Measurements from ENCODE around the gene LSAMP. TPM values are rescaled to one million over a fixed set of nuclear protein-coding genes. Genes with fewer than 3 reads are reported as not detected.
"Not testable (repeated sequence)": the region's sequence is repeated elsewhere in the genome, so short reads cannot be mapped to it uniquely, and the experiment has no call there.

Gene LSAMP
- polyA plus RNA-seq, 1 of the 3 experiments (the other 2 are of a cell fraction): 6.6 TPM

DNA sequence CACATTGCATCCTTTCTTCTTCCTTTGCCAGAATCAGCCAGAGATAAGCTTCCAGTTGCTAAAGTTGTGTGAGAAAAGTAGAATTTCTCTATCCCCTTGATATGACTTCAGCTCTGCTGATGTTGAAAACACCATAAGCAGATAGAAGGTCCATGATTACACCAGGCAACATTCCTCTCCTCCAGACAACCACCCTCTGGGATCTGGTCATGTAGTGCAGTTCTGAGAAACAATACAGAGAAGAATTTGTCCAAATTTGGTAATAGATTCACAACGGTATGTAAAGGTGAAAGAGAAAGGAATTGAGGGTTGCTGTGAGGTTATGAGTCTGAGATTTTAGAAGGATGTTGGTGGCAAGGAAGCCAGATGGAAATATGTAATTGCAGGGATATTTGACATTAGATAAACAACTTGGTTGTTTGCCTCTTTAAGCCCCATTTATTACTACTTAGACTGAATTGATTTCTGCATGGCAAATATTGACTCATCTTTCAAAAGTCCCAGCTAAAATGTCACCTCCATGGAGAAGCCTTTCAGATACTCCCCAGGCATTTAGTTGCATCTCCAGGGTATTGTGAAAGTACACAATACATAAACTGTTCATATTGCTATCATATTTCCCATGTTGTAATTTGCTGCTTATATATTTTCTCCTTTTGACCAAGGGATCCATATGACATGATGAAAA, 687.1 kb downstream of the LSAMP start:
- no peaks in the 10 kb centered on the region for H3F3A ChIP-seq (replicated peaks; ENCODE audit: insufficient read depth)
- H4K20me1 ChIP-seq (ENCODE audit: insufficient read depth): no peaks in the 10 kb centered on the region
- no peak overlapping the region for H3K4me3 ChIP-seq (ENCODE audit: low read depth in 2 of 2, low read length in 1 of 2)
- H3K9me3 ChIP-seq: 0 out of 2 replicates have a peak, but pooled peaks cover 4% of the 10 kb centered on the region
- POLR2A ChIA-PET: no interaction called here
- DNase-seq: no peak
- H3K79me2 ChIP-seq (ENCODE audit: insufficient read depth): no peaks in the 10 kb centered on the region
- 77% methylated on average over 1 of the region's 1 CpG for WGBS (ENCODE audit: low lambda C conversion rate)
- no peaks in the 10 kb centered on the region for H3K27me3 ChIP-seq (ENCODE audit: insufficient read depth)
- no peak overlapping the region for H3K9ac ChIP-seq
- no peak overlapping the region for H2AFZ ChIP-seq (ENCODE audit: low read depth)
- H3K27ac ChIP-seq (ENCODE audit: low read depth in 2 of 2, low read length in 1 of 2): no peak overlapping the region
- TF ChIP-seq, protein P1, sequence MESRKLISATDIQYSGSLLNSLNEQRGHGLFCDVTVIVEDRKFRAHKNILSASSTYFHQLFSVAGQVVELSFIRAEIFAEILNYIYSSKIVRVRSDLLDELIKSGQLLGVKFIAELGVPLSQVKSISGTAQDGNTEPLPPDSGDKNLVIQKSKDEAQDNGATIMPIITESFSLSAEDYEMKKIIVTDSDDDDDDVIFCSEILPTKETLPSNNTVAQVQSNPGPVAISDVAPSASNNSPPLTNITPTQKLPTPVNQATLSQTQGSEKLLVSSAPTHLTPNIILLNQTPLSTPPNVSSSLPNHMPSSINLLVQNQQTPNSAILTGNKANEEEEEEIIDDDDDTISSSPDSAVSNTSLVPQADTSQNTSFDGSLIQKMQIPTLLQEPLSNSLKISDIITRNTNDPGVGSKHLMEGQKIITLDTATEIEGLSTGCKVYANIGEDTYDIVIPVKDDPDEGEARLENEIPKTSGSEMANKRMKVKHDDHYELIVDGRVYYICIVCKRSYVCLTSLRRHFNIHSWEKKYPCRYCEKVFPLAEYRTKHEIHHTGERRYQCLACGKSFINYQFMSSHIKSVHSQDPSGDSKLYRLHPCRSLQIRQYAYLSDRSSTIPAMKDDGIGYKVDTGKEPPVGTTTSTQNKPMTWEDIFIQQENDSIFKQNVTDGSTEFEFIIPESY (IDR thresholded peaks at IDR 0.05; ENCODE audit: borderline replicate concordance, low read depth): no peak
- no peak for TF ChIP-seq CHD2 (IDR thresholded peaks at IDR 0.05; ENCODE audit: low read length, partially characterized antibody)
- no peak for TF ChIP-seq MXI1 (IDR thresholded peaks at IDR 0.05; ENCODE audit: low read depth, low read length)
- TF ChIP-seq MEF2A (IDR thresholded peaks at IDR 0.05; ENCODE audit: borderline replicate concordance, low read depth): no peak
- no peak for TF ChIP-seq NRF1 (IDR thresholded peaks at IDR 0.05; ENCODE audit: low read depth, low read length)
- TF ChIP-seq, protein P2, sequence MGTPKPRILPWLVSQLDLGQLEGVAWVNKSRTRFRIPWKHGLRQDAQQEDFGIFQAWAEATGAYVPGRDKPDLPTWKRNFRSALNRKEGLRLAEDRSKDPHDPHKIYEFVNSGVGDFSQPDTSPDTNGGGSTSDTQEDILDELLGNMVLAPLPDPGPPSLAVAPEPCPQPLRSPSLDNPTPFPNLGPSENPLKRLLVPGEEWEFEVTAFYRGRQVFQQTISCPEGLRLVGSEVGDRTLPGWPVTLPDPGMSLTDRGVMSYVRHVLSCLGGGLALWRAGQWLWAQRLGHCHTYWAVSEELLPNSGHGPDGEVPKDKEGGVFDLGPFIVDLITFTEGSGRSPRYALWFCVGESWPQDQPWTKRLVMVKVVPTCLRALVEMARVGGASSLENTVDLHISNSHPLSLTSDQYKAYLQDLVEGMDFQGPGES (IDR thresholded peaks at IDR 0.05; ENCODE audit: low read depth, low read length): no peak
- TF ChIP-seq, protein P3, sequence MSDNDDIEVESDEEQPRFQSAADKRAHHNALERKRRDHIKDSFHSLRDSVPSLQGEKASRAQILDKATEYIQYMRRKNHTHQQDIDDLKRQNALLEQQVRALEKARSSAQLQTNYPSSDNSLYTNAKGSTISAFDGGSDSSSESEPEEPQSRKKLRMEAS (IDR thresholded peaks at IDR 0.05; ENCODE audit: low read depth): no peak
- TF ChIP-seq GABPA (IDR thresholded peaks at IDR 0.05; ENCODE audit: low read depth): no peak
- H3K4me1 ChIP-seq (ENCODE audit: control insufficient read depth in 1 of 2, insufficient read depth in 2 of 2, low read depth in 1 of 2, low read length in 1 of 2): peaks cover 0 to 9% of the 10 kb centered on the region in 2 experiments; a peak in 2 of 4 replicates
- no peaks in the 10 kb centered on the region for H3K9me2 ChIP-seq
- CTCF ChIA-PET: interaction anchor here (2.6 kb wide), 1 partner anchor 26 kb away, joined by 8 read pairs; no protein-coding TSS in a partner anchor
- H3K4me2 ChIP-seq: no peak overlapping the region
- no peaks in the 10 kb centered on the region for H3K36me3 ChIP-seq (replicated peaks in 1 of 2; ENCODE audit: control insufficient read depth in 1 of 2, insufficient read depth in 2 of 2, low read length in 1 of 2)

DNA sequence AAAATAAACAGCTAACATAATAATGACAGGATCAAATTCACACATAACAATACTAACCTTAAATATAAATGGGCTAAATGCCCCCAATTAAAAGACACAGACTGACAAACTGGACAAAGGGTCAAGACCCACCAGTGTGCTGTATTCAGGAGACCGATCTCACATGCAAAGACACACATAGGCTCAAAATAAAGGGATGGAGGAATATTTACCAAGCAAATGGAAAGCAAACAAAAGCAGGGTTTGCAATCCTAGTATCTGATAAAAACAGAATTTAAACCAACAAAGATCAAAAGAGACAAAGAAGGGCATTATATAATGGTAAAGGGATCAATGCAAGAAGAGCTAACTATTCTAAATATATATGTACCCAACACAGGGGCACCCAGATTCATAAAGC, 692.3 kb downstream of the LSAMP start:
- H3K36me3 ChIP-seq (replicated peaks in 1 of 2; ENCODE audit: control insufficient read depth in 1 of 2, insufficient read depth in 2 of 2, low read length in 1 of 2); H3K4me1 ChIP-seq (ENCODE audit: control insufficient read depth in 1 of 2, insufficient read depth in 2 of 2, low read depth in 1 of 2, low read length in 1 of 2); H3K4me2 ChIP-seq; H3K79me2 ChIP-seq (ENCODE audit: insufficient read depth); H3K9ac ChIP-seq; H3K27ac ChIP-seq (ENCODE audit: low read depth in 2 of 2, low read length in 1 of 2); H3K4me3 ChIP-seq (ENCODE audit: low read depth in 2 of 2, low read length in 1 of 2); CTCF ChIA-PET; H4K20me1 ChIP-seq (ENCODE audit: insufficient read depth); H3F3A ChIP-seq (replicated peaks; ENCODE audit: insufficient read depth); H2AFZ ChIP-seq (ENCODE audit: low read depth); H3K9me2 ChIP-seq; POLR2A ChIA-PET; H3K9me3 ChIP-seq; H3K27me3 ChIP-seq (ENCODE audit: insufficient read depth); DNase-seq: not testable (repeated sequence)
- WGBS (ENCODE audit: low lambda C conversion rate): 54% methylated on average over 1 of the region's 1 CpG

Small RNA genes within 50 kb of the gene (small RNA-seq; reads per million reads assigned to genes)
- 0 reads per million in 7 experiments for gene RN7SL815P

Measured in SK-N-SH (cell line).